PC-3 (cell line): Measurements from ENCODE around the gene ALOXE3.

Experiments used
- CTCF ChIP-seq: fragments of 300-600 bp; sonication (generic); conservative IDR thresholded peaks from 2 replicates; pipeline ENCODE4 v1.5.1; 2017; ENCODE audit warnings: antibody characterized with exemption, low read depth, mild to moderate bottlenecking, low read length
- EZH2 ChIP-seq: fragments of 300-600 bp; sonication (generic); IDR thresholded peaks from one replicate; pipeline ENCODE4 v1.6.1; 2017; ENCODE audit warnings: antibody characterized with exemption, mild to moderate bottlenecking, low read length; ENCODE audit not compliant: unreplicated experiment
- EZH2phosphoT487 ChIP-seq: fragments of 300-600 bp; sonication (generic); IDR thresholded peaks from 2 replicates; pipeline ENCODE4 v1.6.1; 2018; ENCODE audit warnings: mild to moderate bottlenecking, antibody characterized with exemption, low read length, borderline replicate concordance

DNA sequence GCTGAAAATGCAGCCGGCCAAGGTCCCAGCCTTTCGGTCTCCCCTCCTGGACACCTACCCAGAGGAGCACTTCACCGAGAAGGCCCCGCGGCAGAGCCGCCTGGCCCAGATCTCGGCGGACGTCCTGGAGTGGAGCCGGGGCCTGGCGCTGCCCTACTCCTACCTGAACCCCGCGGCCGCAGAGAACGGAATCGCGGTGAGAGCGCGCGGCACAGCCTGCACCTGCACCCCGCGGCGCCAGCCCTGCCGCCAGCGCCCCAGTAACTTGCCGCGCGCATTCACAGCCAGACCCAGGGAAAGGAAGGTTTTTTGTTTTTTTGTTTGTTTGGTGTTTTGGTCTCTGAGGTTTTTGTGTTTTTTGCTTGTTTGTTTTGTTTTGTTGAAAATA lies 46.0 kb downstream of the ALOXE3 start:
- TF ChIP-seq CTCF (no peak), EZH2 (no peak), EZH2phosphoT487 (no peak)
